Activated CD8-positive, alpha-beta memory T cell treated with anti-CD3 and anti-CD28 coated beads for 48 hours (primary cell): ENCODE measurements around the gene TREM1.
A peak's percentile ranks its signal among the peaks of the same experiment; 100 is the strongest.
"Not testable (repeated sequence)": the region's sequence is repeated elsewhere in the genome, so short reads cannot be mapped to it uniquely, and the experiment has no call there.

Experiments used
- DNase-seq, 3 experiments: peaks; one replicate each; pipeline ENCODE4 v3.0.0-alpha.2; 2020; ENCODE audit warnings: low read depth in 2 of 3, low spot score in 2 of 3

TREM1 gene

DNA sequence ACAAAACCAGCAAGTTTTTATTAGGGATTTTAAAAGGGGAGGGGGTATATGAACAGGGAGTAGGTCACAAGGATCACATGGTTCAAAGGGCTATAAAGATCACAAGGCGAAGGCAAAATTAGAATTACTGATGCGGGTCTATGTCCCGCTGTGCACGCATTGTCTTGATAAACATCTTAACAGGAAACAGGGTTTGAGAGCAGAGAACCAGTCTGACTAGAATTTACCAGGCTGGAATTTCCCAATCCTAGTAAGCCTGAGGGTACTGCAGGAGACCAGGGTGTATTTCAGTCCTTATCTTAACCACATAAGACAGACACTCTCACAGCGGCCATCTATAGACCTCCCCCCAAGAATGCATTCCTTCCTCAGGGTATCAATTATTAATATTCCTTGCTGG is 10.8 kb upstream of the TREM1 start:
- not testable (repeated sequence) for DNase-seq

DNA sequence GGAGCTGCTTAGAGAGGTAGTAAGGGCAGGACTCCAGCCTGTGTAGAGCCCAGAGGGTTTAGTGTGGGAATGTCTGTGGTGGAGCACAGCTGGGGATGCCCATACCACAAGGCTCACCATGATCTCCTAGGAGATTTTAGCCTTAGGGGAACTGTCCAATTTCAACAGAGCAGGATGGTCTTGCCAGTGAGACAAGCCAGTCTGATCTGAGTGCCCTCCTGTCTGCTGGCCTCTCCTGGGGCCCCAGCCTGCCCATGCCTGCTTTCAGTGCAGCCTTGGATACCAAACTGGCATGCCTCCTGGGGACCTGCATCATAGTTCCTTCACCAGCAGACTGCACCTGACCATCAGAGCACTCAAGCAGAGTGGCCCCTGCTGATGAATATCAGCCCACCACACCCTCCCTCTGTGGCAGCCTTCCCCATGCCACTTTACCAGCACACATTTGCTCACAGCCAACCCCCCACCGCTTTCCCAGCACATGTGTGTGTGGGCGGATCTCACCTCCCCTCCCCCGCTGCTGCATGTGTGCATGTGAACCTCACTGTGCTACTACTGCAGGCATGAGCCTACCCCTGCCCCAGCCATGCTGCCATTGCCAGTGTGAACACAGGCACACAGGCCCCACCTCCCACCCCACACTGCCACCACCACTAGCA is 7.9 kb upstream of the TREM1 start:
- no peak for DNase-seq

DNA sequence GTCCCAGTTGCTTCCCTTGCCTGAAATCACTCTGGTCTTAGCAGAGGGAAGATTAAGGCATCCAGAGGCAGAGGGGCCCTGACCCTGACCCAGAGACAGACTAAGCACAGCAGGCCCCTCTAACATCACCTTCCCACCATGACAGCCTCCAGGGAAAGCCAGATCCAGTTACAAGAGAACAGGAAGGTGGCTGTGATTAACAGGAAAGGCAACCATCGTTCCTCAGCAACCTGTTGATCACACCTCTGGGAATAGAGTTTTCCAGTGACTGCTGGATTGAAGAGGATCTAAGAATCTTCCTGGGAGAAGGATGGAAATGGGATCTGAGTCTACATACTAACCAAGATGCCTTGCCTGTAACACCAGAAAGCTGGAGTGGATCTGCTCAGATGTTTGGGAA is 5.2 kb upstream of the TREM1 start:
- DNase-seq: no peak

DNA sequence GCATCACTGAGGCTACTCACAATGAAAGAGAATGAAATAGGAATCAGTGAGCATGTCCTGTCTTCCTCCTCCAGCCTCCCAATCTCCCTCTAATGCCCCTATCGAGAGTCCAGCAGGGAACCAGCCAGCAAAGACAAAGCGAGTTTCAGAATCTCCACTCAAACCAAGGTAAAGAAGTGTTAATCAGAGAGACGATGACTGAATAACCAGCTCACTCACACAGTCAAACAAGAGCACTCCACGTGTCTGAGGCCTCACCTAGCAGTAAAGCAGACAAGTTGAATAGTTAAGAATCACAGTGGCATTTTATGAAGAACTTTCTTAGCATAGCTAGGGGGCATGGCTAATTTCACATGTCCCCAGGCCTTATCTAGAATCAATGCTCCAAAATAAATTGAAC is 3.3 kb upstream of the TREM1 start:
- no peak for DNase-seq

DNA sequence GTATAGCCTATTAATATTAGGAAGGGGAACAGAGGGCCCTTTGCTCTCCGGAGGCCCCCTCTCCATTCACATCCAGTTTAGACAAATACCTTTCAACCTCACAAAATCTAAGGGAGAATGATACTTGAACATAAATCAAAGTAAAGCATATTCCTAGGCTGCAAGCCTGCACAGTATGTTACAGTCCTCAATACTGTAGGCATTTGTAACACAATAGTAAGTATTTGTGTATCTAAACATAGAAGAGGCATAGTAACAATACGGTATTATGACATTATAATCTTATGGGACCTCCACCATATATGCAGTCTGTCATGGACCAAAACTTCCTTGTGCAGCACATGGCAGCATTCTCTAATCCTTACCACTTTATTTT is 2.3 kb upstream of the TREM1 start:
- DNase-seq: no peak

DNA sequence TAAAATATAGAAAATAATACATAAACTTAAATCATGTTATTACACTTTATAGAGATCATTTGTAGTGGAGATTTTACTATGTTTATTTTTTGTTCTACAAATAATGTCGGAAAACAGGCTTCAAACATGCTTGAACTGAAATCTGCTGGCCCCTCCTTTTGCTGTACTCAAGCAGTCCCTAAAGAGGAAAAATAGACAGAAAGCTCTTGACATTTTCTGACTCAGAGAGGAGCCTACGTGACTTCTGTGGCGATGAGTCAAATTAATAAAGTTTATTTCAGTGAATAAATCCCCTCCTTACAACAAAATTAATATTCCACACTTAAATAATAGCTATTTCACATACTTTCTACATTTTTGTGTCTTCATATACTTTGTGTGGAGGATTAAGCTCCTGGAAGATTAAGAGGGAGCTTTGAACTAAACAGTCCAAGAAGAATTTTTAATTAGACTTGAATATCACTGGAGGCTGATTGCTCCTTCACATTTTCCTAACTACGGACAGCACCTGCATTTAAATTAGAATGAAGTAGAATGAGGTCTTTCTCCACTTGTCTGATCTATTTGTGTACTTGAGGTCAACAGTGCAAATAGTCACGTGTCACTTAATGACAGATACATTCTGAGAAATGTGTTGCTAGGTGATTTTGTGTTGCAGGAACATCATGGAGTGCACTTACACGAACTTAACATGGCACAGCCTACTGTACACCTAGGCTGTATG is 1.7 kb upstream of the TREM1 start:
- no peak for DNase-seq

DNA sequence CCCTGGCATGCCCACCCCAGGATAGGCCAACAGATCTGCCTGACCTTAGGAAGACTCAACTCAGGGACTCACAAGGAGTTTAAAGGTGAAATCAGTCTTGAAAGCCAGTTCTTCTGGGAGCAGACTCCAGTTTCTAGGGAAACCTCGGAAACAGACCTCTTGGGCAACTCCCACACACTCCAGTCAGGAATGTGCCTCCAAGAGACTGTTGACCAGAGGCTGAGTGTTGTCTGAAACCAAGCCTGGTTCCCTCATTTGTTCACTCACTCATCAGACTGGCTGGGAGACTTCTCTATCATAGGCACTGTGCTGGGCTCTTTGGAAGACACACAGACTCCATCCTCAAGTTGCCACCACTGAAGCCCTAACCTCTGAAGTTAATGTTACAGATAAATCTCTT is 1.8 kb downstream of the TREM1 start:
- DNase-seq: no peak

DNA sequence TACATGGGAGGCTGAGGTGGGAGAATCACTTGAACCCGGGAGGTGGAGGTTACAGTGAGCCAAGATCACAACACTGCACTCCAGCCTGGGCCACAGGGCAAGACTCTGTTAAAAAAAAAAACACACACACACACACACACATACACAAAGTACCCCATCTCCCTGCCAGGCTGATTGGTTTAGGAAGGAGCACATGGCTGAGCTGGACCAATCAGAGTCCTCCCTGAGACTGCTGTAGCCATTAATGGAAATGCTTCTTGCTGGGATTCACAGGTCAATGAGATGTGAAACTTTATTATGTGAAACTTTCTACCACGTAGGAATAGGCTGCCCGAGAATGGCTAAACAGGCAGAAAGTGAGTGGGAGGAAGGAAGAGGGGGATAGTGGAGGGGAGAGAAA is 2.9 kb downstream of the TREM1 start:
- DNase-seq: no peak

DNA sequence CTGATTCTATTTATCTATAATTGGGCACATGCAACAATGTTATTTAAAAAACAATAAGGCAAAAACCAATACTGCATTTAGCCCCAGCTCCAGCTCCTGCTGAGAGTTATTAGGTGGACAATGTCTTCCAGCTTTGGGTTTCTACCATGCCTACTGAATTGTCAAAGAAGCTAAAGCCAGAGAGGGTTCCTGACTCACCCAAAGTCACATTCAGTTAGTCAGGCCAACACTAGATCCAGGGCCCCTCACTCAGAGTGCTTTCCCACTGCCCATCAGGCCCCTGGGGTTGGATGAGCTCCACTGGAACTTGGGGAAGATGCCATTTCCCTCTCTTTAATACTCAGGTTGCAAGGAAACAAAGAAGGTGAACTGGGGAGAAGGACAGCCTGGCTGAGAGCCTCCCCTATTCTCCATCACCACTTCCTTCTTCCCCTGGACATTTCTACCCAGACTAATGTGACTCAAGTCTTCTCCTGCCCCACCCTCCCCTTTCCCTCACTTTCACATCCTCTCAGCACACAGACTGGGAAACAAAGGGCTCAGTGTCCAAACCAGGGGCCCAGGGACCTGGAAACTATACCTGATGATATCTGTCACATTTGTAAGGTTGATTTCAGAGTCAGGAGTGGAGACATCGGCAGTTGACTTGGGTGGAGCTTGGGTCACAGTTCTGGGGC is 6.0 kb downstream of the TREM1 start:
- DNase-seq: no peak

DNA sequence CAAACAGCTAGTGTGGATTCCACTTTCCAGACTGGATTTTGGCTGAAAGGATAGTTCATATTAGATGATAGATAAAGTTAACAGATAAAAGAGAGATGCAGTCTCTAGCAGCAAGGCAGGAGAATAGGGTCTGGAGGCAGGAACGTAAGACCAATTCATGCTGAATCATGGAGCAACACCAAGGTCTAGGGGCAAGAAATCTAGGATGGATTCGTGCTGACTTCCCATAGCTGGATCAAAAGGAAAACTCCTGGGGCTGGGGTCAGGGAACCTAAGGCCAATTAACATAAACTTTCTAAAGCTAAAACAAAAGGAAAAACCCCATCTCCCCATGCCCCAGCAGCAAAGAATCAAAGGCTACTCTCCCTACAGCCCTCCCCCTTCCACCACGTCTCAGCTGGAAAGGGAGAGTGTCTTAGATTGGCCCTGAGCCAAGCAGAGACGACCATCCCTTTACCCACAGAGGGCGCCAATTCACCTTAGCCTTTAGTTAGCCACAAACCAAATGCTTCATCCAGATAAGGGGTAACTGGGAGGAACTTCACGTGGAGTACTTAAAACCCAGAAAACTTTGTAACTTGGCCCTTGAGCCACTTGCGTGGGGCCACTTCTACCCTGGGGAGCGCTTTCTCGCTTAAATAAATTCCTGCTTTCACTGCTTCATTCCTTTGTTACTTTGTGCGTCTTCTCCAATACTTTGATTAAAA is 7.6 kb downstream of the TREM1 start:
- DNase-seq: peak; percentile 12 to 38 (median 27)

DNA sequence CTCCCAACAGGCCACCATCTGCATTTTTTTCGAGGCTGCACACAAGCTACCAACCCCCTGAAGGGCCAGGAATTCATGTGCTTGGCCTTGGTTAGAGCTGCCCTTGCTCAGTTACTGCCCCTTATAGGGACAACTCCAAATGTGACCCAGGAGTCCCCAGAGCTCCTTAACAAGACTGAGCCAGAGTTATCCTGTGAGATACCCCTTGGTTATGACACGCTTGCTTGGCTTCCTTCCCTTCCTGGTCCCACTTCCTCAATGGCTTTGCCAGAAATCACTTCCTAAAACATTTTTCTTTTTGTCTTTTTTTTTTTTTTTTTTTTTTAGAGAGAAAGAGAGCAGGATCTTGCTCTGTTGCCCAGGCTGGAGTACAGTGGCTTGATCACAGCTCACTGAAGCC is 8.9 kb downstream of the TREM1 start:
- DNase-seq: no peak

DNA sequence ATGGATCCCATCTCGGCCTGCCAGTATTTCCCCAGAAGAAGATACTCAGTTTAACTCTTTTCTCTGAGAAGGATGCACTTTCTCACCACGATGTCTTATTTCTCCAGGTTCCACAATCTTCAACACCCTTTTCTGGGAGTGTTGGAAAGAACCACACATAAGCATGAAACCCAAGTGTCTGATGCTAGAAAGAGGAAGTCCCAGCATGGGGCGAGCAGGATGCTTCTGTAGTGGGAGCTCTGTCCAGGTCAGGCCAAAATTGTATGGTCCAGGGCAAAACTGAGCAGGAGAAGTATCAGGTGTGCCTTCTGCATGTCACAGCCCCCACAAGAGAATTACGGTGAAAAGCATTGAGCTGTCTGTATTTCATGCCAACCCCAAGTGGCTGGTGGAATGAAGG is 11.0 kb downstream of the TREM1 start:
- no peak for DNase-seq

DNA sequence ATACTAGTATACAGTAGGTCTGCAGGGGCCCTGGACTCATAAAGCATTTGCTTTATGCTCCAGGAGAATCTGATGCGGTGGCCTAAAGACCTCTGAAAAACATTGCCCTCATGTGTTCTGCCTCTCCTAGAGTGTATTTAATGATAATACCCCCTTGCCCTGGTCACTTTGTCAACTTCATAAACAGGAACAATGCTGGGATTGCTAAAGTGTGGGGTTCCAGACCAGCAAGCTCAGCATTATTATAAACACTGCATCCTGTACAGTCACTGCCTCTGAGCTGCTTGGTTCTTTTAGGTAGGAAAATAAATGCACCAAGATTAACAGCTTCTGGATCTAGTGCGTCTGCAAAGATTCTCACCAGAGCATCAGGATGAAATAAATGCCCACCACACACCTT is 12.2 kb downstream of the TREM1 start:
- DNase-seq: no peak

DNA sequence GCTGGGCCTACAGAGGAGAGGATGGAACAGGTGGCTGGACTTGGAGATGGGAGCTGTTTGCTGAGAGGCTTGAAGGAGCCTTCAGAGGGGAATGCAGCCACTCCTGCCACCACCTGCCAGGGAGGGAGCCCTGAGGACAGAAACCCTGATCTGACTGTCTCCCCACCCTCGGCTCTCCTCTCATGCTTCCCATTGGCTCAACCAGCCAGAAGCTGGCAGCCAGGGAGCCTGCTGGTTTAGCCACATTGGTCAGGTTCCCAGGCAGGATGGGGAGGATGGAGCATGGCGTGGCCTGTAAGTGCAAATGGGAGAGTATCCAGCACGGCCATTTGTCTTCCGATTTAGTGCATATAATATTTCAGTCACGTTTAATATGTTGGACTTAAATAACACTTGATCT is 12.8 kb downstream of the TREM1 start:
- DNase-seq: no peak

DNA sequence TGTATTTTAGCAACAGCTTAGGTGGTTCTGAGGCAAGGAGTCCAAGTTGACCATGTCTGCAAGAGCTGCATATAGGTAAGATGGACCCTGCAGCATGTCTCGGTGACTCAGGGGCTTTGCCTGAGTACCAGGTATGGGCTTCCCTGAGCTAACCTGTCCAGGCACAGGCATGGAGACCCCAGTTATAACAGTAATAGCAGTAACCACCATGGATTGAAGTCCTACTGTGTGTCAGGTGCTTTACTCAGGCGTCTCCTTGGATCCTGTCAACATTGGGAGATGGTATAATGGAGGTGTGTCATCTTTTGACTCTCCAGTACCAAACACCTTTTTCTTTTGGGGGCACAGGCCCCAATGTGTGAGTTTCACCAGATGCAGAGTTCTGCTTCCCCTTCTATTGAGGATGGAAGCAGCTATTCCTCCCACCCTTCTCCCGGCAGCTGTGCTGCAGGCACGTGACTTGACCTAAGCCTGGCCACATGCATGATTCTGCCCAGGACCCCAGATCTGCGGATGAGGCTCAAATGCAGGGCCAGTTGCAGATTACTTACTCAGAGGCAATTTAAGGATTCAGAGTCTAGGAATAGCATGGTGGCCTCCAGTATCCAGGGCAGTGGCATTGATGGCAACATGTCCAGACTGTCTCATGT is 13.8 kb downstream of the TREM1 start:
- DNase-seq: no peak

DNA sequence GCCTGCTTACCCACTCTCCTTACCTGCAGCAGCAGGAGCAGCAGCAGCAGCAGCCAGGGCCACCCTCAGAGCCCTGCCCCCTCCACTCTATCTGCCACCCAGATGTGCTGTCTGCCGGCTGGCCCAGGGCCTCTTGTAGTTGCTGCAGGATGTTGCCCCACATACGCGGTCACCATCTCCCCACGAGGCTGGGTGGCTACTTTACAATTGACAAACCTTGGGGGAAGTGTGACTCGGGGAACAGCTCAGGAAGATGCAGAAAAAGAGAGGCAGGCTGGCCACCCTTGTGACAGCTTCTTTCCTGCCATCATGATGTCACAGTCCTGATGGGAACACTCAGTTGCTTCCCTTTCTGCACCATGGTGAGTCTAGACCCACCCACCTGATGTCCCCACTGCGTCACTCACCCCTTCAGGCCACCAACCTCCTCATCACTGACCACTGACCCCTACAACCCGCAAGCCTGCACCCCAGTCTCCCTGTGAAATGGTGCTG is 14.5 kb downstream of the TREM1 start:
- DNase-seq: no peak

DNA sequence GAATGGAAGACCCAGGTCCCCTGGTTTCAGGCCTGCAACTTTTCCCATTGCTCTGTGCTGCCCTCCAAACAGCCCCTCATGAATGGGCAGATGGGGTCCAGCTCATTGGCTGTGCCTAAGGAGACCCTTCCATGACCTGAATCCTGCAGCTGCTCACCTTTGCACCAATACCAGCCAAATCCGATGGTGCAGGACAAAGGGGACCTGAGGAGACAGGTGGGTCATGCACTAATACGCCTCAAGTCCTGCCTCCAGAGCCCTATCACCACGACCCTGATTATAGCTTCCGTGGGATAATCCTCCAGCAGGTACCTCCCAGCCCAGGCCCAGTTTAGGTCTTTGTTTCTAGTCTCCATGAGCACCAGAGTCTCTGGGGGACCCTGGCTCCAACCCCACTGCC is 16.8 kb downstream of the TREM1 start:
- no peak for DNase-seq

DNA sequence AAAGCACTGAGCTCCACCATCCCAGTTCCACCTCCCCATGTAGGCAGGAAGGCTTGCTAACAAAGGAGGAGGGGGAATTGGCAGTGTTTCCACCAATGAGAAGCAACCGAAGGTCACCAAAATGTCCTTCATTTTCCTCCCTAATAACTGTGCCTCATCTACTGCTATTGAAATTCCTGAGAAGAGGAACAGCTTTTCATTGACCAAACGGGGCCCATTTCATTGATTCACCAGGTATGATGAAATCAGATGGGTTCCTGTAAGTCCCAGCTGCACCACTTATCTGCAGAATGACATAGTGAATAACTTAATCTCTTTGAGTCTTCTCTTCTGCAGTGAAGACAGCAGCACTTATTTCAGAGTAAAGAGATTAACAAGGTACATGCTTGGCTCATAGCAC is 17.3 kb downstream of the TREM1 start:
- DNase-seq: no peak

DNA sequence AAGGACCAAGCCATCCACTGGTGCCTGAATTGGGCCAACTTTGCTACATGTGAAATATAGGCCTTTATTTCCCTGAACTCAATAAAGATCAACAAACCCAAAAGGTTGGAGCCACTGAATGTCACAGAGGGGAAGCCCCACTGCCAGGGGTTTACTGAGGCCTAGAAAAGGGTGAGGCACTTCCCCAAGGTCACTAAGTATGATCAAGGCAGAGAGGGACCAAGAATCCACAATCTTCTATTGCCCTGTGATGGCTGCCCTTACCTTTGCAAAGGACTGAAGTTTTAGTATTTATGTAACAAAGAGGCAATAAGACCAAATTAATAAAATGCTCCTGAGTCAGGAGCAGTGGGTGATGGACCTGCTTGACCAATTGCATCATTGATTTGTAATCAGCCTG is 18.0 kb downstream of the TREM1 start:
- no peak for DNase-seq

DNA sequence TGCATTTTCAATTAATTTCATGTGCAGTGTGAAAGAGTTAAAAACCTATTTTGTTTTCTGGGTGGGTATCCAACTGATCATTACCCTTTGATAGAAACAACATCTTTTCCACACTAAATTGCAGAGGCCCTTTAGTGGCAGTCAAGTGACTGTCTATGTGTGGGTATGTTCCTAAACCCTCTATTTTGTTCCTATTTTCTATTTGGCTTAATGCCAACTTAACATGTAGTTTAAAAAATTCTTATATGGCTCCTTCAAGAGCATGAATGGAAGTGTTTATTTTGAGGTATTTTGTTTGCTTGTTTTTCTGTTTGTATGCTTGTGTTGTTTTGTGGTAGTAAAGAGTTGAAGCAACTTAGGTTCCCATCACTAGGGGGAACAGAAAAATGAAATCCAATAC is 19.9 kb downstream of the TREM1 start:
- no peak for DNase-seq

DNA sequence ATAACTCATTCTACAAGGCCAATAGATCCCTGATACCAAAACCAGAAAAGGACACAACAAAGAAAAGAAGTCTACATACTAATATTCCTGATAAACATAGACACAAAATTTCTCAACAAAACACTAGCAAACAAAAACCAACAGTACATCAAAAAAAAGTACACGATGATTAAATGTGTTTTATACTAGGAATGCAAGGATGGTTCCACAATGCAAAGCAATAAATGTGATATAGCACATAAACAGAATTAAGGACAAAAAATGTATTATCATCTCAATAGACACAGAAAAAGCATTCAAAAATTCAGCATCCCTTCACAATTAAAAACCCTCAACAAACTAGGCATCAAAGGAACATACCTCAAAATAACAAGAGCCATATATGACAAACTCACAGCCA is 23.2 kb downstream of the TREM1 start:
- DNase-seq: no peak
